OCI-LY1 (cell line): ENCODE measurements around the gene BLACAT1.

Source experiments
- H2AFZ ChIP-seq: fragments of 200-600 bp; sonication (generic), shearing (Covaris generic); 2 replicates; pipeline ENCODE4 v1.6.0; 2014; ENCODE audit warnings: antibody characterized with exemption, mild to moderate bottlenecking, low read length
- H3F3A ChIP-seq: fragments of 200-600 bp; sonication (generic), shearing (Covaris generic); 2 replicates; pipeline ENCODE4 v1.6.0; 2014; ENCODE audit warnings: mild to moderate bottlenecking, antibody characterized with exemption, low read length, moderate library complexity; ENCODE audit not compliant: insufficient read depth
- H3K27ac ChIP-seq: fragments of 200-600 bp; sonication (generic); 2 replicates; pipeline ENCODE4 v1.5.1; 2014; ENCODE audit warnings: low read length, mixed run types, mild to moderate bottlenecking, low read depth; ENCODE audit not compliant: poor library complexity, severe bottlenecking
- H3K27me3 ChIP-seq: fragments of 200-600 bp; sonication (generic); 2 replicates; pipeline ENCODE4 v1.6.0; 2014; ENCODE audit warnings: antibody characterized with exemption, mild to moderate bottlenecking, low read length, moderate library complexity; ENCODE audit not compliant: insufficient read depth
- H3K36me3 ChIP-seq: fragments of 200-600 bp; sonication (generic); 2 replicates; pipeline ENCODE4 v1.6.1; 2014; ENCODE audit warnings: mild to moderate bottlenecking, antibody characterized with exemption, low read length, moderate library complexity, mixed read lengths; ENCODE audit not compliant: insufficient read depth
- H3K4me1 ChIP-seq: fragments of 200-600 bp; sonication (generic); 2 replicates; pipeline ENCODE4 v1.5.1; 2014; ENCODE audit warnings: mild to moderate bottlenecking, low read length, moderate library complexity; ENCODE audit not compliant: insufficient read depth, severe bottlenecking
- H3K4me2 ChIP-seq: fragments of 200-600 bp; sonication (generic), shearing (Covaris generic); 2 replicates; pipeline ENCODE4 v1.6.1; 2014; ENCODE audit warnings: low read length
- H3K4me3 ChIP-seq: fragments of 200-600 bp; sonication (generic); 2 replicates; pipeline ENCODE4 v1.5.1; 2014; ENCODE audit warnings: low read length, low read depth, mild to moderate bottlenecking, mixed read lengths; ENCODE audit not compliant: poor library complexity, severe bottlenecking
- H3K79me2 ChIP-seq: fragments of 200-600 bp; shearing (Covaris generic); 2 replicates; pipeline ENCODE4 v1.6.1; 2016; ENCODE audit warnings: mixed run types, low read length, mixed read lengths; ENCODE audit not compliant: insufficient read depth
- H3K9ac ChIP-seq: fragments of 200-600 bp; sonication (generic), shearing (Covaris generic); 2 replicates; pipeline ENCODE4 v1.6.1; 2014; ENCODE audit warnings: mild to moderate bottlenecking, low read length, mixed read lengths
- H3K9me2 ChIP-seq: fragments of 200-600 bp; sonication (generic), shearing (Covaris generic); 2 replicates; pipeline ENCODE4 v1.6.1; 2014; ENCODE audit warnings: low read depth, mild to moderate bottlenecking, low read length, mixed read lengths
- H3K9me3 ChIP-seq: fragments of 200-600 bp; shearing (Covaris generic); 2 replicates; pipeline ENCODE4 v1.6.1; 2014; ENCODE audit warnings: low read length, mixed read lengths
- H4K20me1 ChIP-seq: fragments of 200-600 bp; sonication (generic), shearing (Covaris generic); 2 replicates; pipeline ENCODE4 v1.6.0; 2016; ENCODE audit warnings: mild to moderate bottlenecking, low read length; ENCODE audit not compliant: insufficient read depth
- CTCF ChIP-seq: fragments of 200-600 bp; sonication (generic), shearing (Covaris generic); IDR thresholded peaks from 2 replicates; pipeline ENCODE4 v1.5.1; 2017; ENCODE audit warnings: mild to moderate bottlenecking, antibody characterized with exemption, low read length, moderate library complexity, mixed read lengths
- EZH2 ChIP-seq: fragments of 200-600 bp; sonication (generic), shearing (Covaris generic); IDR thresholded peaks from 2 replicates; pipeline ENCODE4 v1.8.0; 2017; ENCODE audit warnings: borderline replicate concordance, mixed run types, mild to moderate bottlenecking, antibody characterized with exemption, low read length, moderate library complexity, mixed read lengths

The BLACAT1 gene

GRCh38 chr1:205465392-205465791 is 9.5 kb upstream of the BLACAT1 start:
- H3K9ac ChIP-seq: no peak overlapping the region
- no peak overlapping the region for H2AFZ ChIP-seq
- H3K4me3 ChIP-seq: no peak overlapping the region
- TF ChIP-seq CTCF: no peak
- no peak for TF ChIP-seq EZH2
- H4K20me1 ChIP-seq: no peaks in the 10 kb centered on the region
- H3K27ac ChIP-seq: no peak overlapping the region
- no peaks in the 10 kb centered on the region for H3K79me2 ChIP-seq
- no peaks in the 10 kb centered on the region for H3K9me2 ChIP-seq
- no peaks in the 10 kb centered on the region for H3K9me3 ChIP-seq
- H3F3A ChIP-seq: no peaks in the 10 kb centered on the region
- H3K27me3 ChIP-seq: 0 out of 2 replicates have a peak, but pooled peaks cover 5% of the 10 kb centered on the region
- no peaks in the 10 kb centered on the region for H3K4me1 ChIP-seq
- no peaks in the 10 kb centered on the region for H3K36me3 ChIP-seq
- H3K4me2 ChIP-seq: no peak overlapping the region

GRCh38 chr1:205458777-205459566 is 3.1 kb upstream of the BLACAT1 start:
- H2AFZ ChIP-seq: no peak overlapping the region
- H3K9me3 ChIP-seq: no peaks in the 10 kb centered on the region
- H3K27ac ChIP-seq: no peak overlapping the region
- no peaks in the 10 kb centered on the region for H3K9me2 ChIP-seq
- H3K4me3 ChIP-seq: no peak overlapping the region
- no peaks in the 10 kb centered on the region for H3K4me1 ChIP-seq
- no peaks in the 10 kb centered on the region for H4K20me1 ChIP-seq
- H3K27me3 ChIP-seq: 0 out of 2 replicates have a peak, but pooled peaks cover 5% of the 10 kb centered on the region
- no peaks in the 10 kb centered on the region for H3K36me3 ChIP-seq
- no peaks in the 10 kb centered on the region for H3F3A ChIP-seq
- no peak for TF ChIP-seq CTCF
- no peak for TF ChIP-seq EZH2
- H3K4me2 ChIP-seq: no peak overlapping the region
- H3K9ac ChIP-seq: no peak overlapping the region
- no peaks in the 10 kb centered on the region for H3K79me2 ChIP-seq

- 0 out of 2 replicates have a peak, but pooled peaks cover 5% of the 10 kb centered on the region for H3K27me3 ChIP-seq
These were observed 1.3 kb upstream of the BLACAT1 start for GRCh38 chr1:205456868-205457745.

More at GRCh38 chr1:205456868-205457745, 1.3 kb upstream of the BLACAT1 start:
- H3K79me2 ChIP-seq: no peaks in the 10 kb centered on the region
- no peaks in the 10 kb centered on the region for H3K4me1 ChIP-seq
- no peaks in the 10 kb centered on the region for H3K36me3 ChIP-seq
- H3K27ac ChIP-seq: no peak overlapping the region
- TF ChIP-seq CTCF: no peak
- no peak for TF ChIP-seq EZH2
- H3F3A ChIP-seq: no peaks in the 10 kb centered on the region
- no peak overlapping the region for H3K4me2 ChIP-seq
- no peaks in the 10 kb centered on the region for H3K9me2 ChIP-seq
- H3K4me3 ChIP-seq: no peak overlapping the region
- no peak overlapping the region for H3K9ac ChIP-seq
- no peak overlapping the region for H2AFZ ChIP-seq
- no peaks in the 10 kb centered on the region for H3K9me3 ChIP-seq
- H4K20me1 ChIP-seq: no peaks in the 10 kb centered on the region
